ENCODE data around the gene BRWD1.

GRCh38 chr21:39300587-39300986, 12.8 kb downstream of the BRWD1 start:
- no peak for TF ChIP-seq CTCF (conservative IDR thresholded peaks at IDR 0.05 in 1 of 2, IDR thresholded peaks at IDR 0.05 in 1 of 2; ENCODE audit: low read depth in 1 of 2, low read length in 2 of 2)
- TF ChIP-seq EZH2 (IDR thresholded peaks at IDR 0.05; ENCODE audit: low read length, missing control alignments): no peak

Data from fibroblast of lung (primary cell).